ENCODE data around the gene ATP6V0B.

Gene ATP6V0B

DNA sequence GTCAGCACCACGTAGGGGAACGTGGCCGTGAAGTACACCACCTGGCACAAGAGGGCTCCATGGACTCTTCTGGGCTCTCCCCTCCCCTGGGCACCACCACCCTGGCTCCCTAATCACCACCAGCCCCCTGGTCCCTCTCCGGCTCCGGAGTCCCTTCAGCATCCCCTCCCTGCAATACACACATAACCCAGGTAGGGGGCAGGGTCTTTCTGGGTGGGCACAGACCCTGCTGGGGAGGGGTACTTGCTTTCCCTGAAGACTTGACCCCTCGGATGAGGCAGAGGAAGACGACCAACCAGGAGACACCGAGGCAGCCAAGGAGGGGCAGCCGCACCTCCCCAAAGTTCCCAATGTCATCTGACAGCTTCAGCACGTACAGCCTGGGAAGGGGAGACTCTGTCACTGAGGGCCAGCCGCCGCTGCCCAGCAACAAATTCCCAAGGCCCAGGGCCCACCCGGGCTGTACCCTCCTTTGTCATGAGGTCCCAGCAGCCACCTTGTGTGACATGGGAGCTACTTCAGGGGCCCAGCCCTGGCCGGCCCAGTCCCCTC is 27.9 kb downstream of the ATP6V0B start:
- DNase-seq (ENCODE audit: low read depth), result no peak

DNA sequence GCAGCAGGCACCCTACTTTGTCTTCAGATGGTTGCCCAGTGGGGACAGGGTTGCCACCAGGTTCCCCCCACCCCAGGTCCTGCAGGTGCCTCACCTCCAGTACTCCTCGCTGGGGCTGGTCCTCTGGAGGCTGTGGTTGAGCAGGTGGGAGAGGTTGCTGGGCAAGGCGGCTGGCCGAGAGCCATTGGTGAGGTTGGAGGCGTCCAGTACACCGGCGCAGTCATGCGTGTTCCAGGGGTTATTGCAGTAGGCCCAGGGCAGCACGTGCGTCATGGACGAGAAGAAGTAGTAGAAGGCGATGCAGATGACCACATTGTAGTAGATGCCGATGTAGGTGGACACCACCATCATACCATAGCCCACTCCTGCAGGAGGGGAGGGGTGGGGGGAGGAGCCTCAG is 33.5 kb downstream of the ATP6V0B start:
- no peak for DNase-seq (ENCODE audit: low read depth)

DNA sequence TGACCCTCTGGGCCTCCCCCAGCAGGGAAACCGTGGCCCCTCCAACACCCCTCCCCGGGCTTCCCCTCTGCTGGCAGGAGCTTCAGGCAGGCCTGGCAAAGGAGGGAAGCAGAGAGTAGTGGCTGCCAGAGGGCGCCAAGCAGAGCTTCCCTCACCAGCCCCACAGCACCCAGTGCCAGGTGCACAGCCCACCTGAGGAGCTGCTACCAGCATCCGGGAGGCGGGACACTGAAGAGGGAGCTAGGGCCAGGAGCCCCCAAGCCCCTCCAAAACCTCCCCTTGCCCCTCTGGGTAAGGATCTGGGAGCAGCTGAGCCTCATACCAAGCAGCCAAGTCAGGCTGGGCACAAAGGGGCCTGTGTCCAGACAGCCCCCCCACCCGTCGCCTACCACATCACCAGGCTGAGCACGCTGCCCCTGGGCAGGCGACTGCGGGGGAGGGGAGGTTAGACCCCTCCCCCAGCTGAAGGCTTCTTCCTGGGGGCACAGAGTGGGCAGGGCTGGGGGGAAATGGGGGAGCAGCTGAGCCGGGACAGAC is 36.2 kb downstream of the ATP6V0B start:
- DNase-seq (ENCODE audit: low read depth), result no peak

DNA sequence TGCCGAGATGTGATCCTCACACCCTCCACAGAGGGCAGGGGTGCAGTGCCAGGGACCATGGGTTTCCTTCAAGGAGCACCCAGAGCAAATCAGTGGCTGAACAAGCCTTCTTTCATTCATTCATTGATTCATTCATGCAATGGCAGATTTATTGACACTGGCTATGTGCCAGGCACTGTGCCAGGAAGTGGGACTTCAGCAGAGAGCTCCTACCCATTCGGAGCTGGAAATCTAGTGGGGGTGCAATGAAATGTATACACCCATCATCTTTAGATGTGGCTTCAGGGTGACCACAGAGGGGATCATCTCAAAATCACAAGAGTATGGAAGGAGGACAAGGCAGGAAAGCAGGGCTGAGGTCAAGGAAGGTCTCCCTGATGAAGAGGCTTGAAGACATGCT is 37.6 kb downstream of the ATP6V0B start:
- no peak for DNase-seq (ENCODE audit: low read depth)

DNA sequence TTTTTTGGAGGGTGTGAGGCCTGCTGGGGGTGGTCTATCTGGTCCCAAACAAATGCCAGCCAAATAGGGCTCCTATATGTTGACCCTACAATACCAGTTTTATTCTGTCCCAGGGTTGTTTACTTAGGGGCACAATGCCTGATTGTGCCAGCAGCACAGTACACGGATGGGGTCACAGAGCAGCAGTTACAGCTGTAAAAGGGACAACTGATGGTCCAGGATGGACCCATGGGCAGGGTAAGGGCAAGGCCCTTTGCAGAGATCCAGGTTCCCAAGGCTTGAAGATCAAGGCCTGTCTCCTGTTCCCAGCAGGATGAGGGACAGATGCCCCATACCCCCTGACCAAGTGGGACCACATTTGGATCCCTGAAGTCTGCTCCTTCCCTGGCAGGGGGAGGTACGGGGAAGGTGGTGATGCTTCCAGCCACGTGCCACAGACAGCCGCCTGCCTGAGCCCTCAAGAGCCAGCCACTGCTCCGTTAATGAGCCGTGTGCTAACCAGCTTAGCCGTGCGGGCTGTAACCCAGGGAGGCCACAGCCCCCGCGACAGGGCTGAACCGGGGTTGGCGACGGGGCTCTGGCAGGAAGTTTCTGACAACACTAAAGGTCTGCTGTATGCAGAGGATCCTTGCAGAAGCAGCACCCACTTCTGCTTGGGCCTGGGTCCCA is 38.3 kb downstream of the ATP6V0B start:
- no peak for DNase-seq (ENCODE audit: low read depth)

DNA sequence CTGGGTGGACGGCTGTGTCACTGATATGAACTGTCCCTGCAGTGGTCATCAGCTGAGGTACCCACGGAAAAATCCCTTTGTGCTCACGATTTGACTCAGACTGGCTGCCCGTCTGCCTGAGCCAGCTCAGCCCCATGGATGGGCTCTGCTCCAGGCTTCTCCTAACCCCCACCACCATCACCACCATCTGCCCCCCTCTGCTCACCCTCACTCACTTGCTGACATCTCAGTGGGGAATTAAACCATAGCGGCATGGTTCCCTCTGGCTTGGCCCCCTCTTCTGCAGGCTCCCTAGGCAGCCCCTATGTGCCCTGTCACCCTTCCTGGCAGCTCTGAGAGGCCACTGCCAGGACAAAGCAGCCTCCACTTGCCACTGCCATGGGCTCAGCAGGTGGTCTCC is 39.2 kb downstream of the ATP6V0B start:
- no peak for DNase-seq (ENCODE audit: low read depth)

DNA sequence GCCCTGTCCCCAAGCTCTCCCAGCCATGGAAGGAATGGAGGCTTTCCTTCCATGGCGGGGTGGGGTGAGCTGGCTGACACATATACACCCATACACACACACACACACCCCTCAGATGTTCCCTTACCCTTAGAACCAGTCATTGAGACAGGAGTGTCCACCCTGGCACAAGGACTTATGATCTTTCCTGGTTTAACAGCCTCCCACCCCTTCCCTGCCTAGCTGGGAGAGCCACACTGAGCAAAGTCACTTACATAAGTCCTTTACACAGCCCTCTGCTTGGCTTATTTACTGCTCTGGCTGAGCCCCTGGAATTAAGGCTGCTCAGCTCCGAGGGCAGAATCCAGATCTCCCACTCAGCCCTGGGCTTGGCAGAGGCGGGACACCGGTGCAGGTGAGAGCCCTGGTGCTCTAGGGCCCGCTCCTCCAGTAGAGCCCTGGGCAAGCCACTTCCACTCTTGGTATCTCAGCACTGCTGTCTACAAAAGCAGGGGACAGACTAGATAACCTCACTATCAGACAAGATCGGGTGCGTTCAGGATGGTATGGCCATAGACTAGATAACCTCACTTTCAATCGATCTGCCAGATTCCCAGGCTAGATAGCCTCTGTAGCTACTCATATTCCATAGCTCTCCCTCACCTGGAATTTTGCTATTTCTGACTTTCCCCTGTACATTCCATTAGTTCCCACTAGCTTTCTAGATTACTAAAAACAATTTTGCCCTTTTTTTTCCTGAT is 39.8 kb downstream of the ATP6V0B start:
- no peak for DNase-seq (ENCODE audit: low read depth)

DNA sequence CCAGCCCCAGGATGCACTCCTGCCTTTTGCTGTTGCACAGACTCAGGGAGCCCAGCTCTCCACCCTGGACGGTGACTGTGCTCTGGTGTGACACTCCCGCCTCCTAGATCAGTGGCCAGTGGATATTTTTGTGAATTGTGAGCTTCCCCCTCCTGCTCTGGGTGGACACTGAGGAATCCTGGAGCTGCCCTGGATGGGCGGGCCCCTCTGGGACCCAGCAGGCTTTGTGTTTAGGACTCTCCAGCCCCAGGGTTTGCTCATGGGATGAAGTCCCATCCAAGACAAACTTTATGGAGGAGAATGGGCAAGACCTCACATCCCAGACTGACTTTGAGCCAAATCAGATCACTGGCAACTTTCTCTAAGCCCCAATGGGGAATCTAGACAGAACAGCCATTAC is 40.4 kb downstream of the ATP6V0B start:
- DNase-seq (ENCODE audit: low read depth), result no peak

DNA sequence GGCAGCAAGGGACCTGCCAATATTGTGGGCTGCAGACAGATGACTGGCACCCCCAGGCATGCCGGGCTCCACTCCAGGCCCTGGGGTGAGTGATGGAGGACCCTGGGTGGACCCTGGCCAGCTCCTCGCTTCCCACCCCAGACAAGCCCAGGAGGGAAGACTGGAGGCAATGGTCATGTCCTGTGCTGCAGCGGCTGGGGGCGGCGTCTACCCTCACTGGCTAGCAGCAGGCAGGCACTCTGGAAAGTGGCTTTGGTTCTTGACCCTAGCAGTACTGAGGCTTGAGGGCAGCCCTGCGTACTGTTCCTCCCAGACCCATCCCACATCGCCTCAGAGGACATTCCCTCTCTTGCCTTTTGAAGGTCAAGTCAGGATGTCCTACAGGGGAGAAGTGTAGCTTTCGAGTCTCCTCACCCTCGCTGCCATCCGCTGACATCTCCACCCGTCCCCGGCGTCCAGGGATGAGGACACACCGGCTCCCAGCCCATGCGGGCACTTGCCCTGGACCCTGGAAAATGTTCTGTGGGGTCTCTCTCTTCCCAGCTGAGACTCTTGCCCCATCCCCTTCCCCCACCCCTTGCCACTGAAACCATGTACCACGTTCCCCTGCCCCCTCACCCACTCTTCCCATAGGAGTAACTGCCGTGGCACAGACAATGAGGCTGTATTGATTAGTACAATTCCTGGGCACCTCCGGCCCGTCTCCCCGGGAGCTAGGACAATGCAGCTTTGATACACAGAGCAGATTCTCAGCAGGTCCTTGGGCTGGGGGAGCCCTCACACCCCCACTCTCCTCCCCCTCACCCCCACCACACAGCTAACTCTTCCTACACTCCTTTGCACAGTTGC is 41.5 kb downstream of the ATP6V0B start:
- no peak for DNase-seq (ENCODE audit: low read depth)

DNA sequence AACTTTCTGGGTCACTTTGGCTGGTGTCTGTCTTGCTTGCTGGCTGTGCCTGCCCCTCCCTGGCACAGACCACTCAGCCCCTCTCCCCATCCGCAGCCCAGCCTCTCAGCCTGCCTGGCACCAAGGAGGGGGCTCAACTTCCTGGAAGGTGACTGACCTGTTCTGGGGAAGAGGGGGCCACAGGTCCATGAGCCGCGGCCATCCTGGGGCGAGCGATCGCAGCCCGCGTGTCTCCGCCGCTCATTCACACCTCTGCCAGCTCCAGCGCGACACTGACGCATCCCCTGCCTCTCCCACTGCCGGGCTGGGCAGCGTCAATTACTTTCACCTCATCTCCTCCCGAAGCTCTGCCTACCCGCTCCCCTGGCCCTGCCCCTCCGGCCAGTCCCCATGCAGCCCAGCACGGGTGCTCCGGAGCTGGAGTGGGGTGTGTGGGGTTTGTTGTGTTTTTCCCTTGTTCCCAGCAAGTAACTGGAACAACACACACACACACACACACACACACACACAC is 42.2 kb downstream of the ATP6V0B start:
- no peak for DNase-seq (ENCODE audit: low read depth)

DNA sequence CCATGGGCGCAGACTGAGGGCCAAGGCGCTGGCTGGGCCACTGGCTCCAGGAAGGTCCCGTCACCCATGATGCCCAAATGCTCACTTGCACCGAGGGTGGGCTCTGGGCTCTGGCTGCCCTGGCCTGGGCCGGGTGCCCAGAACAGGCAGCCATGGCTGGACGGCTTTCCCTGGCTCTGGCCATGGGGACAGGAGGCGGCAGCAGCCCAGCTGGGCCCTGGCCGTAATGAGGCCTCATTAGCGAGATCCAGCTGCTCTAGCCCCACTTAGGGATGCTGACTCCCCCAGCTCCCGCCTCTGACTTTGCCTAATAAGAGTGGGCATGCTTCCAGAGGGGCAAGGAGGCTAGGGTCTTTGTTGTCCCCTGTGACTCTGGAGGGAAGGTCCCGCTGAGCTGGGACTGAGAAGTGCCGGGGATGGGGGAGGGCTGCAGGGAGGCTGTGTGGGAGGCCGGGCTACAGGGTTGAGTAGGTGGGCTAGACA is 44.7 kb downstream of the ATP6V0B start:
- no peak for DNase-seq (ENCODE audit: low read depth)

DNA sequence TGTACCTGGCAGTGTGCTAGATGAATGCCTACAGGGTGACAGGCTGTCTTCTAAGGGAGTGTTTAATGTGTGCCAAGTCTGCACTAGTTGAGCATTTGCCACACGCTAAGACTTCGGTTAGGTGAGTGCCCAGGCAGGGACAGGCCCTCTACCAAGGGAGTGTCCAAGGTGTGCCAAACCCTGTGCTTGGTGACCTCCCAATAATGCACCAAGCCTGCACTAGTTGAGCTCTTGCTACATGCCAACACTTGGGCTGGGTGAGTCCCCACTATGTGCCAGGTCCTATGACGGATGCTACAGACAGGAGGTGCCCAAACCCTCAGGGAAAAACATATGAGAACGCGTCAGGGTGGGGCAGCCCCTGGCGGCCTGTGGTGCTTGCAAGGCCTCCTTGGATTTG is 45.7 kb downstream of the ATP6V0B start:
- DNase-seq (ENCODE audit: low read depth), result no peak

DNA sequence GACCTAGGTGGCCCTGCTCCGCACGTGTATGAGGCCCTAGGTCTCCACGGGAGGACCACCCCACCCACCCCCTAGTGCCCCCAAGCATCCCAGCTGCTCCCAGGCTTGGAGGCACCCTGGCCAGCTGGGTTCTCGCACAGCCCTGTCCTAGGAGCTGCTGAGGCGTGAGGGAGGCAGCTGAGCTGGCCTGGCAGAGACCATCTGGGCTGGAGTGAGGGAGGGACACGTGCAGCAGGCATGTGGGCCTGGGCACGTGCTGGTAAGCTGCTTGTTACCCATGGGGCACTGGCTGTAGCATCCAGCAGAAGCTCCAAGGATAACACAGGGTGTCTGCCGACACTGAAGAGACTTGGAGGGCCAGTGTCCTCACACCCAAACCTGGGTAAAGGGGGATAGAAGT is 46.4 kb downstream of the ATP6V0B start:
- no peak for DNase-seq (ENCODE audit: low read depth)

DNA sequence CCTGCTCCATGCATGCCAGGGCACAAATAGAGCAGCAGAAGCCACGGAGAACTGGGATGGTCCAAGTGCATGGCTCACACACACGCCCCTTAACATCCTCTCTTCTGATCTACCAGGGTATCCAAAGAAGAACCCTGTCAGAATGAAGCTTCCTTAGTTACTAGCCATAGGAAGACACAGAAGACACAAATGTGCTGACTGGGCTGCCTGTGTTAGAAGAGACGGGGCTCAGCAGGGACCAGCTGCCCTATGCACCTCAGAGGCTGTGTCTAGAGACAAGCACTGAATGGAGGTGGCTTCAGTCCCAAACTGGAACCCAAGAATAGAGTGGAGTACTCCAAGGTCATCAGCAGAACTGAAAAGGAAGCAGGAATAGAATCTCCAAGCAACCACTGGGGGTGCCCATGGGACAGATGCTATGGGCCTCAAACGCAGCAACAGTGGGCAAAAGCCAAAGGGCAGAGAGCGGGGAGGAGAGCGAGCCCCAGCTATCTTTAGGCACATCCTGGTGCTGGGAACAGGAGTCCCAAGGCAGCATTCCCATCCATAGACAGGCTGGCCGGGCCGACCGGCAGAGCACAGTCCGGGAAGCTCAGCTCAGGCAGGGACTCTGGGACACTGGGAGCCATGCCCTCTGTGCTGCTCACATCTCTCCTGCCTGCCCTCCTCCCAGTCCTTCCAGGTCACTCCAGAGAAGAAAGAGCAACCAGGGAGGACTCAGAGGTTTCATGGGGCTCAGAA is 47.0 kb downstream of the ATP6V0B start:
- no peak for DNase-seq (ENCODE audit: low read depth)

DNA sequence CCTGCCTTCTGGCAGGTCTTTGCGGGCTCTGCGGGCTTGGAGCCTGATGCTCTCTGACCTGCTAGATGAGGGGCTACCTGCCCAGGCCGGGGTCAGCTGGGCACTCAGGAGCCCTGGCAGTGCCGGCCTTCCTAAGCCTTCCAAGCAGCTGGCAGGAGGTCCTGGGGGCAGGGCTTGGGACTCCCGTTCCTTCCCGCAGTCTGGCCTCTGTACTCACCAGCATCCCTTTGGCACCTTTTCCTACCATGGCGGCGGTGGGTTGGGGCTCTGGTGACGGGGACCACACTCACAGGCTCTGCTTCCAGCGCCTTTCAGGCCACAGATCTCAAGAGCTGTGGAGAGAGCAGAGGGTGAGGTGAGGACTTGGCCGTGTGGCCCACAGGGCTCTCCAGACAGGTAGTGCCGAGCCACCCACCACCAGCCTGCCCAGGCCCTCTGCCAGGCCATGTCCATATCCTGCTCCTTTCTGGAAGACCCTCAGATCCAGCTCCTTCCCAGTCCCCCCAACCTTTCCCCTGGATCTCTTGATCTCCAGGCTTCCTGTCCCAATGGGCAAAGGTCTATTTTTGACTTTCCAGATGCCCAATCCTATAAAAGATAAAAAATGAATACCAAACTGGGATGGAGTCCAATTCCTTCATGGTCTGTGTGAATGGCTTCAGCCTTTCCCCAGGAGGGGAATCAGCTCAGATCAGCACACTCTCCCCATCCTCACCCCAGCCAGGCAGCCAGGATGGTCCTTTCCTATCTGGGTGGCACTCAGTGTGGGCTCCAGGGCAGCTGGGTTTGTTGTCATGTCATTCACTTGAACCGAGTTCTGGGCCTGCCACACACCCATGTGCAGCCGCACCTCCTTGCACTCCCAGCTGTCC is 49.5 kb downstream of the ATP6V0B start:
- DNase-seq (ENCODE audit: low read depth), result no peak

DNA sequence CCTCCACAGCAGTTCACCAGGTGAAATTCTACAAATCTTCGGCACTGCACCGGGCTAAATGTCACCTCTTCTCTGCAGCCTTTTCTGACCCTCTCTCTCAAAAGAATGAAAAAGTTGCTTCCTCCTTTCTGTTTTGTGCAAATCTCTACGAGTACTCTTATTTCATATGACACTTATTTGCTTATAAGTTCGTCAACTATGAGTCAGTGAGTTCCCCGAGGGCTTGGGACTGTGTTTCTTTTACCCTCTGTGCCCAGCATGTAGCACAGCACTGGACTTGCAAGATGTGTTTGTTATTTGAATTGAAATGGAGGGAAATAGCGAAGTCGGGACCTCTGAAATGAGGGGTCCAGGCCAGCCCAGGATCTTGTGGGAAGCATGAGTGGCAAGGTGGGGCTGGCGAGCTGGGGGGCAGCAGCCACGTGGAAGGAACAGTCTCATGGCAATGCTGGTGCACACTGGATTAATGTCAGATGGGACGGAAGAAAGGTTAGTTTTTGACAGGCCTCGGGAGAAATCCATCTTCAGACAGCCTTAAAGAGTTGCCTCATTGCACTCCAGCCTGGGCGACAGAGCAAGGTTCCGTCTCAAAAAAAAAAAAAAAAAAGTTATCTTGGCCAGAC is 50.3 kb downstream of the ATP6V0B start:
- no peak for DNase-seq (ENCODE audit: low read depth)

DNA sequence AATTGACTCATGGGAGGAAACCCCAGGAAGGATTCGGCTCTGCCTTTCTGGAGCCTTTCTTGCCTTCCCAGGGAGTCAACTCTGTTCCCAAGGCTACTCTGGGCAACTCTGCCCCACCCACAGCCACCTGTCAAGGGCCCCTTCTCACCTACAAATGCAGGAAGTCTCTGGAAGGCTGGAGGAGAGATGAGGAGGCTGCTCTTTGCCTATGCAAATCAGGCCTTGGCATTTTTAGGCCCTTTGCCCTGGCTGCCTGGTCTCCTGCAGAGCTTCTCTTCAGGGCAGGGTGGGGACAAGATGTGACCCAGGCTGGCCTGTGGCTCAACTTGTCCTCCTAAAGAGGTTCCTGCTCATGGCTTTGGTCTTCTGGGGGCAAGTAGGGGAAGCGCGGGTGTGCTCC is 51.1 kb downstream of the ATP6V0B start:
- DNase-seq (ENCODE audit: low read depth), result no peak

DNA sequence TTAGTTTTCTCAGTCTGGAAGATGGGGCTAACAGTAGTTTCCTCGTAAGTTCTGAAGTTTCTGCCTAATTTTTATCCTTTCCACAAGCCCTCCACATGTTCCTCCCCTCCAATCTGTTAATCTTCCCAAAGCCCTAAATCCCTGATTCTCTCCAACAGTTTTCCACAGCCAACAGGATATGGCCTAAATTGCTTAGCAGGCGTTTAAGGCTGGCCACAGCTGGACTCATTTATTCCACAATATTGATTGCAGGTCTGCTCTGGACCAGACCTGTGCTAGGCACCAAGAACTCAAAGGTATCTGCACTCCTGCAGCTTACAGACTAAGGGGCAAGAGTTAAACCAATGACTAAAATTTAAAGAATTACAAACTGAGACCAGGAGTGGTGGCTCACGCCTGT is 52.6 kb downstream of the ATP6V0B start:
- no peak for DNase-seq (ENCODE audit: low read depth)

All from stimulated activated CD8-positive, alpha-beta memory T cell treated with anti-CD3 and anti-CD28 coated beads, Interleukin-7, amount 100 ng/mL, for 24 hours (primary cell).